Measurements from ENCODE around the gene RNU7-1. TPM values are rescaled to one million over a fixed set of nuclear protein-coding genes. Genes with fewer than 3 reads are reported as not detected.

RNU7-1 gene
- polyA plus RNA-seq, 3 donors: not detected

GRCh38 chr12:6964605-6965025 is 21.0 kb downstream of the RNU7-1 start:
- Mint-ChIP-seq H3K4me3 (no peak overlapping the region), H3K36me3 (peaks cover 47 to 67% of the 10 kb centered on the region in 2 donors), H3K4me1 (peaks cover 65% of the 10 kb centered on the region), H3K27me3 (ENCODE audit: low read depth in 3 of 3) (peaks cover 0 to 5% (median 0%) of the 10 kb centered on the region in 3 donors), H3K9me3 (peaks cover 0 to 2% (median 0%) of the 10 kb centered on the region in 7 donors), H3K27ac (peak overlapping the region; percentile 40 to 89 (median 82))
- Histone ChIP-seq H2AFZ (ENCODE audit: insufficient read depth, low read depth, low read length, poor library complexity, severe bottlenecking) (no peak overlapping the region), H3K9ac (ENCODE audit: insufficient read depth, low read length, poor library complexity, severe bottlenecking) (no peak overlapping the region), H3K9me3 (replicated peaks in 1 of 2; ENCODE audit: control insufficient read depth in 1 of 2, insufficient read depth in 1 of 2, low read length in 2 of 2) (no peaks in the 10 kb centered on the region), H3K4me3 (replicated peaks in 1 of 3; ENCODE audit: low read depth in 2 of 3, low read length in 3 of 3) (no peak overlapping the region), H3K79me2 (ENCODE audit: insufficient read depth, low read length) (peaks cover 29% of the 10 kb centered on the region), H3K36me3 (replicated peaks in 1 of 2; ENCODE audit: control insufficient read depth in 1 of 2, insufficient read depth in 2 of 2, low read length in 2 of 2) (peaks cover 52 to 56% of the 10 kb centered on the region in 2 donors), H3K4me2 (replicated peaks; ENCODE audit: extremely low read depth, low read length, poor library complexity, severe bottlenecking) (peak overlapping the region; percentile 9), H3K4me1 (ENCODE audit: control insufficient read depth in 1 of 2, insufficient read depth in 2 of 2, low read length in 2 of 2) (peaks cover 57 to 66% of the 10 kb centered on the region in 2 donors), H3K27me3 (ENCODE audit: control insufficient read depth in 2 of 2, insufficient read depth in 2 of 2, low read length in 2 of 2) (no peaks in the 10 kb centered on the region), H4K20me1 (ENCODE audit: insufficient read depth, low read length) (peaks cover 34% of the 10 kb centered on the region), H3K27ac (ENCODE audit: low read depth in 1 of 2, low read length in 2 of 2) (peak overlapping the region; percentile 30)
- TF ChIP-seq CTCF (IDR thresholded peaks at IDR 0.05): no peak
- intact Hi-C loops (cut with micrococcal nuclease): loop anchor here (1.0 to 5.0 kb wide), 3 partner anchors 18 to 96 kb away; partner anchors contain the start of gene SPSB2 (in 1 of the 2)
- WGBS (ENCODE audit: insufficient coverage): 65% methylated on average over 4 of the region's 8 CpGs
- DNase-seq: no peak

DNA sequence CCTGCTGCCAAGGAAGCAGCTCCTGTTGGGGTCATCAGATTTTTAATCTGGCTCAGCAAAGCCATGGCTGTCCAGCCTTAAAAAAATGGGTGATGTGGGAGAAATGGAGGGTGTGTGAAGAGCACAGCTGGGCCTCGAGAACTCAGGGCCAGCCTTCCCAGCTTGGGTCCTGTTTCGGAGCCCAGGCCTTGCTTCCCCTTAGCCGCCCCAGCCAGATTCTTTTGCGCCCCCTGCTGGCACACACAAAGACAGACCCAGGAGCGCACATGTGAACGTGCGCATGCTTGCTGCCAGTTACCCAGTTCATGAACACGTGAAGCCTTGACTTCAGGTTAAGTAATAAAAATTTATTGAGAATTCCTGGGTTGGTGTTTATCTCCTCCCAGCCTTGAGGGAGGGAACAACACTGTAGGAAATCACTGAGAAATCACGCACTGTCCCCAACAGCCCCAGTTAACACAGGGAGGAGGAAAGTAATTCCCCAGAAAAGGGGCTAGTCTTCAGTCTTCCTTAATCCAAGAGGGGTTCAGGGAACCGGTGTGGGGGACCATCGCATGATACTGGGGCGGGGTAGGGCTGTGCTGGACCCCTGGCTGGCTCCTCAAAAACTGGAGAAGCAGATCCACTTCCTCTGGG is 21.5 kb downstream of the RNU7-1 start:
- H3K27me3 ChIP-seq (ENCODE audit: control insufficient read depth in 2 of 2, insufficient read depth in 2 of 2, low read length in 2 of 2): no peaks in the 10 kb centered on the region
- H3K79me2 ChIP-seq (ENCODE audit: insufficient read depth, low read length): peaks cover 29% of the 10 kb centered on the region
- intact Hi-C loops (cut with micrococcal nuclease): loop anchor here in 1 of 2 donors (2.0 kb wide), 1 partner anchor 96 kb away; no protein-coding TSS in a partner anchor
- no peak overlapping the region for H3K9ac ChIP-seq (ENCODE audit: insufficient read depth, low read length, poor library complexity, severe bottlenecking)
- peaks cover 57 to 66% of the 10 kb centered on the region in 2 donors for H3K4me1 ChIP-seq (ENCODE audit: control insufficient read depth in 1 of 2, insufficient read depth in 2 of 2, low read length in 2 of 2)
- H3K36me3 ChIP-seq (replicated peaks in 1 of 2; ENCODE audit: control insufficient read depth in 1 of 2, insufficient read depth in 2 of 2, low read length in 2 of 2): peaks cover 48 to 51% of the 10 kb centered on the region in 2 donors
- Mint-ChIP-seq H3K36me3 (peaks cover 45 to 63% of the 10 kb centered on the region in 2 donors), H3K4me3 (no peak overlapping the region), H3K9me3 (peaks cover 0 to 2% (median 0%) of the 10 kb centered on the region in 7 donors), H3K27me3 (ENCODE audit: low read depth in 3 of 3) (peaks cover 0 to 5% (median 0%) of the 10 kb centered on the region in 3 donors), H3K27ac (peak overlapping the region; percentile 40 to 89 (median 82)), H3K4me1 (peaks cover 65% of the 10 kb centered on the region)
- no peak overlapping the region for H3K4me3 ChIP-seq (replicated peaks in 1 of 3; ENCODE audit: low read depth in 2 of 3, low read length in 3 of 3)
- H3K4me2 ChIP-seq (replicated peaks; ENCODE audit: extremely low read depth, low read length, poor library complexity, severe bottlenecking): peak overlapping the region; percentile 9
- H3K27ac ChIP-seq (ENCODE audit: low read depth in 1 of 2, low read length in 2 of 2): peak overlapping the region; percentile 30
- H4K20me1 ChIP-seq (ENCODE audit: insufficient read depth, low read length): peaks cover 29% of the 10 kb centered on the region
- H2AFZ ChIP-seq (ENCODE audit: insufficient read depth, low read depth, low read length, poor library complexity, severe bottlenecking): no peak overlapping the region
- 37% methylated on average over 7 of the region's 12 CpGs for WGBS (ENCODE audit: insufficient coverage)
- DNase-seq: peak; percentile 78 to 90 (median 85)
- no peaks in the 10 kb centered on the region for H3K9me3 ChIP-seq (replicated peaks in 1 of 2; ENCODE audit: control insufficient read depth in 1 of 2, insufficient read depth in 1 of 2, low read length in 2 of 2)
- peak; percentile 88 for TF ChIP-seq CTCF (IDR thresholded peaks at IDR 0.05)
